ENCODE results near the gene IKZF1. TPM values are rescaled to one million over a fixed set of nuclear protein-coding genes. Genes with fewer than 3 reads are reported as not detected.

IKZF1 gene
- polyA plus RNA-seq, result 1 to 10 TPM; 1.3 to 3.9 (median 3.4) TPM

DNA sequence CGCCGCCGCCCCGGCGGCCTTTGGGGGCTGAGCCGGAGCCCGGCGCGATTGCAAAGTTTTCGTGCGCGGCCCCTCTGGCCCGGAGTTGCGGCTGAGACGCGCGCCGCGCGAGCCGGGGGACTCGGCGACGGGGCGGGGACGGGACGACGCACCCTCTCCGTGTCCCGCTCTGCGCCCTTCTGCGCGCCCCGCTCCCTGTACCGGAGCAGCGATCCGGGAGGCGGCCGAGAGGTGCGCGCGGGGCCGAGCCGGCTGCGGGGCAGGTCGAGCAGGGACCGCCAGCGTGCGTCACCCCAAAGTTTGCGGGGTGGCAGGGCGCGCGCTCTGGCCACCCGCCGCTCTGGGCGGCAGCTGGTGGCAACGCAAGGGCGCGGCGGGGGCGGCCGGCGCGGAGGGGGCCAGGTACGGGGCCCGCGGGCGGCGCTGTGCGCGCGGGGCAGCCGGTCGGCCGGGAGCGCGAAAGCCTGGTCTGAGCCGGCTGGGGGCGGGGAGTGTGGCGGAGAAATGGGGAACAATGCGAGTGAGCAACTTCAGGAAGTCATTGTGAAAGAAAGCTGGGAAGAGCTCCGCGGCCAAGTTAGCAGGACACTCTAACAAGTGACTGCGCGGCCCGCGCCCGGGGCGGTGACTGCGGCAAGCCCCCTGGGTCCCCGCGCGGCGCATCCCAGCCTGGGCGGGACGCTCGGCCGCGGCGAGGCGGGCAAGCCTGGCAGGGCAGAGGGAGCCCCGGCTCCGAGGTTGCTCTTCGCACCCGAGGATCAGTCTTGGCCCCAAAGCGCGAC lies at the start of gene IKZF1:
Gene IKZF1, plus strand, starts transcription at position 588 of the 782 bp plus-strand sequence. CDS start 14,346 bp downstream, outside the sequence.
- peak within 1 kb of the TSS; percentile 44 for H3K27ac ChIP-seq (ENCODE audit: low read depth, low read length)
- 0 to 1% (median 1%) methylated on average over 70 to 107 of the region's 107 CpGs for WGBS, 3 donors

DNA sequence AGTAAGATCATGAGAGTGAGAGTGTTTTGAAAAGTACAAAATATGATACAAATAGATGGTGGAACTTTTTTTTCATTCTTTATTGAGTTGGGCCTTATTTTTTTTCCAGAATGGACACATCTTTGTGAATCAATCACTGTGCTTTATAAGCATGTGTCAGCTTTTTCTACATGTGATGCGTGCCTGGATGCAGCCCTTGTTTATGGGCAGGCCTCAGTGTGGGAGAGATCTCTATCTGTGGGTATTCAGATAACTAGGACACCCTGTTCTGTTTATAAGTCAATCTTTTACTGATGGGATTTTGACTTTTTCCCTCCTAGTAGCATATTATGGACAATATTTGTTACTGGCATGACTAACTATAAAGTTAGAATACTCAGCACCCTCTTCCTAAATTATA lies 42.9 kb upstream of the IKZF1 start:
- 65 to 75% (median 74%) methylated on average over 1 of the region's 1 CpG for WGBS, 3 donors
- H3K27ac ChIP-seq (ENCODE audit: low read depth, low read length), result no peak overlapping the region

DNA sequence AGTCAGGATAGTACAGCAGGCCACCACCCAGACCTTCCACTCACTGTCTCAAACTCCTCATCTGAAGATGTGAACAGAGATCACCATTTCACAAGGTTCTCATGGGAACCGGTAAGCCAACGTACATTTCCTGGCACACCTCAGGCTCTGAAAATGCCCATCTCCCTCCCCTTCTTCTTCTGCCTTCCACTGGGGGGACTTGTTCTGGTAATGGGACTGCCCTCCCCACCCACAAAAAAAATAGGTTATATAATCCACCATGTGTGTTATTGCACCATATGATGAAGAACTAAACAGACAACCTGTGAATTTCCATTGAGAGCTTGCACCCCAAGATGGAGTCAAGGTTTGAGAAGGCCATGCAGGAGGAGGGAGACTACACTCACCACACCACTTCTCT lies 42.1 kb upstream of the IKZF1 start:
- WGBS, 3 donors, result 78 to 85% (median 82%) methylated on average over 2 of the region's 2 CpGs
- H3K27ac ChIP-seq (ENCODE audit: low read depth, low read length), result no peak overlapping the region

GRCh38 chr7:50262916-50263690 lies 41.4 kb upstream of the IKZF1 start:
- 0 to 31% (median 0%) methylated on average over 1 of the region's 1 CpG for WGBS, 3 donors
- no peak overlapping the region for H3K27ac ChIP-seq (ENCODE audit: low read depth, low read length)

DNA sequence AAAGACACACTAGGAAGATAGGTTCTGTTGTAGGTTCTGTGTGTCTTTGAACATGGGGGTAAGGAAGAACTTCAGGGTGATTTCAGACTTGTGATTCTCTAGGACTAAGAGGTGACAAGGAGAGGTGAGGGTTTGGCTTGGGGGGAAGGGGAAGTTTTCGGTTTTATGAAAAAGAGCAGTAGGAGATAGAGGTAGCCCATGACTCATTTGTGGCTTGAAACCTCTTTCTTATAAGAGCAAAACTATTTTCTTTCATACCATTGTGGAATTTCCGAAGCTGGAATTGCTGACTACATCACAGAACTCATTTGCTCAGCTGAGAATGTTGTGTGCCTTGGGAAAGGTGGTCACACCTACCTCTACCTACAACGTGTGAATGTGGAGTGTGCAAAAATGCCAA lies 39.6 kb upstream of the IKZF1 start:
- H3K27ac ChIP-seq (ENCODE audit: low read depth, low read length), result no peak overlapping the region

DNA sequence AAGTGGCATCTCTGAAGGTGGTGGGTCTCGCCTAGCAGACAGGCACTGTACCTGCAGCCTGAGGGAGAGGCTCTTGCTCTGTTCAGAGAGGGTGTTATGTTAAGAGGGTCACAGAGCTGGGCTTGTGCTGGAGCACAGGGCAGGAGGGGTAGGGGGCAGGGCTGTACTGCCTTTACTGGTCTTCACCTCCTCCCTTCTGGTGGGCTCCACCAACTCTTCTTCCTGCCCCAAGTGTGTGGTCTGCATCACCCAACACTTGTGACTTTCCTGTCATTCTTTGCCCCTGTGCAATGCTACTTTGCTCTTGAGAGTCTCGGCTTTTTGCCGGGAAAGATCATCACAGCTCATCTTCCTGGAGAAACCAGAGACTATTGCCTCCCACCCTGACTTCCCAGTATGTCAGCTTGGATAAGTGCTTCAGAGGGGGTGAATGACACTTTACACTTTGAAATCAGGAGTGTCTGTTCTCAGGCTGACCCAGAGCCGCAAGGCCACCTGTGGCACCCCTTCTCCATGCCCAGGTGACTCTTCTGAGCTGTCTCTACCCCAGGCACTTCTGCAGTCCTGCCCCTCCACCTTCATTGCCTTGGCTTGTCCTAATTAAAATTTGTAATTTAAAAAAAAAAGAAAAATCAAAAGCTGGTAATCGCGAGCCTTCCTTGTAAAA lies 38.4 kb upstream of the IKZF1 start:
- no peak overlapping the region for H3K27ac ChIP-seq (ENCODE audit: low read depth, low read length)

More for the DNA sequence above, 39.6 kb upstream of the IKZF1 start:
- 45 to 55% (median 48%) methylated on average over 3 of the region's 3 CpGs for WGBS, 3 donors

DNA sequence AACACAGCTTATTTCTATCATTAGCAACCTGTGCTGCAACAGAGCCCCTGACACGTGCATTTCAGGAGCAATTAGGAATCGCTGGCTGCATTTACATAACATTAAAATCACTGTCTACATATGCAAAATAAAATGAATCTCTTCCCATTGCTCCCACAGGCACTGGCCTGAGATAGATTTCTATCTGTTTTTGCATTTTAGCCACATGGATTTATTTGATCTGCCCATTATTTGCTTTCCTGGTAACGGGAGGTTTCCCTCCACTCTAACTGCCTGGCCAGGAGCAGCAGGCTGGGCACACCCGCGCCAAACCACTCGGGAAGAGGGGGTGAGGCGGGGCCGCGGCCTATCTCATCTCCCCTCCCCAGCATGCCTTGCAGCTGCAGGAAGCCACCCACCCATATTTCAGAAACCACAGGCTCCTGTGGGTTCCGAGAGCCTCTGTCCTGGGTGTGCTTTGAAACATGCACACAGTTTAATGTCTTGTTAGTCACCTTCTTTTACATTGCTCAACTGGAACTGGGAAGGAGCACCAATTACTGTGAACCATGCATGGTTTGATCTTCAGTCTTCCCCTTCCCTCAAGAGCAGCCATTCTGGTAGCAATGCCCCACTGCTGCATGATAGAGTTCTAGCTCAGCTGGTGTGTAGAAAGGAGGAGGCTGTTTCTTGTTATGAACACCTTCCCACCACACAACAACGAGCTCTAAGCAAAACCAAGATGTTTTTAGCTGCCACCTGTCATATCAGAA lies 37.7 kb upstream of the IKZF1 start:
- no peak overlapping the region for H3K27ac ChIP-seq (ENCODE audit: low read depth, low read length)
- 35 to 40% (median 39%) methylated on average over 11 of the region's 11 CpGs for WGBS, 3 donors

More for the DNA sequence above, 38.4 kb upstream of the IKZF1 start:
- WGBS, 3 donors, result 66 to 69% (median 67%) methylated on average over 6 of the region's 6 CpGs

- 37 to 71% (median 58%) methylated on average over 2 of the region's 2 CpGs for WGBS, 3 donors
Measured at GRCh38 chr7:50267525-50268041, 36.9 kb upstream of the IKZF1 start.

DNA sequence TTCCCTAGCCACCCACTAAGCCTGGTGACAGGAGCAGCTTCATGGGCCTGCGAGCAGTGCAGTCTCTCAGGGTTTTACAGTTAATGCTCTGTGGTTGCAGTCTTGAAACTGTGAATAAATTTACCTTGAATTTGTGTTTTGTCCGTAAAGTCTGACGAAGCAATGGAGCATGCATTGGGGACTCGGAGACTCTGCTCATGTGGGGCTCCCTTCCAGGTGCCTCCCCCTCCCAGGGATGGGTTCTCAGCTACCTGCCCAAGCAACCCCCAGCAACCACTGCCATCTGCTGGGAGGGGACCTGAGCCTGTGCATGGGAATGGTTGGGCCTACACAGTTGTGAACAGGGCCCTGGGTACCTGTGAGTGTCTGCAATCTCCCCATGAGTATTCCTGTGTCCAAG lies 36.3 kb upstream of the IKZF1 start:
- H3K27ac ChIP-seq (ENCODE audit: low read depth, low read length), result no peak overlapping the region
- WGBS, 3 donors, result 63 to 87% (median 87%) methylated on average over 4 of the region's 4 CpGs

More at GRCh38 chr7:50267525-50268041, 36.9 kb upstream of the IKZF1 start:
- no peak overlapping the region for H3K27ac ChIP-seq (ENCODE audit: low read depth, low read length)

DNA sequence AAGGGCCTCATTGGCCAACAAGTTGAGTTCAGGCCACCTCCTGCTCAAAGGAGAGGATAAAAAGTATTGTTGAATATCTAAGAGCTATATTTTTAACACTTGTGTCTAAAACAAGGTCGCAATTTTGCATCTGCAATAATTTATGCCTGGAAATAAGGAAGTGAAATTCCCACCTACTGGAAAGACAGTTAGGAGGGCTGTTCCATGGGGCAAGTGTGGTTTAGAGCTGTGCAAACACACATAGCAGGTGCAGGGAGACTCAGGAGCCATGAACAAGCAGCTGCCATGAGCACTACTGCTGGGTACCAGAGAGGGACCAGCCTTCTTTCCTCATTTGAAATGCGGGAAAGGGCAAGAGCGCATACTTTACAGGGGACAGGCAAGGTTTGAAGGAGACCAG lies 35.5 kb upstream of the IKZF1 start:
- 81 to 87% (median 85%) methylated on average over 3 of the region's 3 CpGs for WGBS, 3 donors
- no peak overlapping the region for H3K27ac ChIP-seq (ENCODE audit: low read depth, low read length)

GRCh38 chr7:50270531-50271018 lies 33.9 kb upstream of the IKZF1 start:
- 66 to 83% (median 79%) methylated on average over 5 of the region's 5 CpGs for WGBS, 3 donors
- no peak overlapping the region for H3K27ac ChIP-seq (ENCODE audit: low read depth, low read length)

DNA sequence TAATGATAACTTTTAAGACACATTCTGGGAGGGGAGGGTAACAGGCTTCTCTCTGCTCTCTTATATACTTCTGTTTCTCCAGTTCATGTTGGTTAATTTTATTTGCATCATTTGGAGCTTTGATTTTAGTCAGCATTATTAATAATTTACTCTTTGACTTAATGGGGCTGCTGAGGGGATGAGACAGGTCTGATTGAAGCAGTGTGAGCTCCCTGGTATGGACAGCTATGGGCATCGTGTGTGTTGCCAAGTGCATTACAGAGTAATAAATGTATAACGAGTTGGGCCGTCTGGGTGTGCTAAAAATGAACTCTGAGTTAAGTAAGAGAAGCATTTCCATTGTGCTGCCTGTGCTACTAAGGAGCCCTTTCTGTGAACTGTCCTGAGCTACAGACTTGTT lies 31.7 kb upstream of the IKZF1 start:
- WGBS, 3 donors, result 63 to 81% (median 68%) methylated on average over 3 of the region's 3 CpGs
- no peak overlapping the region for H3K27ac ChIP-seq (ENCODE audit: low read depth, low read length)

GRCh38 chr7:50273301-50273700 lies 31.2 kb upstream of the IKZF1 start:
- WGBS, 3 donors, result 70 to 95% (median 79%) methylated on average over 1 of the region's 1 CpG
- H3K27ac ChIP-seq (ENCODE audit: low read depth, low read length), result no peak overlapping the region

DNA sequence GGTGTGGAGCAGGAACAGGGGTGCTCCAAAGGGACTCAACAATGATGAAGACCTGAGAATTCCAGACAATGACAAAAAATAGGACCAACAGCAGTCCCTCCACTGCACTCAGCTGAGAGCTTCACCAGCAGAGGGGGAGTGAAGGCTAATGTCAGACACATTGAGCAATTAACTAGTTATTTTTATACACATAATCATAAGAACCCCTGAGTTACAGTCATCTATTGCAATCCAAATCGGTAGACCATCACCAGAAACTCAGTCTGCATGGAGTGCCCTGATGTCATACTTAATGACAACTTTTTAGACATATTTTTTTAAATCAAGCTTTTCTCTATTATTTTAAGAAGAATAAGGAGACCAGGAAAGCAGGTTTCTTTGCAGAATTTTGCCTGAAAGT lies 30.6 kb upstream of the IKZF1 start:
- WGBS, 3 donors, result 48 to 76% (median 55%) methylated on average over 1 of the region's 1 CpG
- H3K27ac ChIP-seq (ENCODE audit: low read depth, low read length), result no peak overlapping the region

- H3K27ac ChIP-seq (ENCODE audit: low read depth, low read length), result no peak overlapping the region
- WGBS, 3 donors, result 43 to 59% (median 44%) methylated on average over 7 of the region's 7 CpGs
Measured at GRCh38 chr7:50274361-50274760, 30.2 kb upstream of the IKZF1 start.

- WGBS, 3 donors, result 73 to 85% (median 80%) methylated on average over 4 of the region's 4 CpGs
- H3K27ac ChIP-seq (ENCODE audit: low read depth, low read length), result no peak overlapping the region
Measured at GRCh38 chr7:50275430-50275829, 29.1 kb upstream of the IKZF1 start.

- 21 to 31% (median 25%) methylated on average over 1 of the region's 1 CpG for WGBS, 3 donors
Measured at GRCh38 chr7:50276483-50276882, 28.0 kb upstream of the IKZF1 start.

GRCh38 chr7:50278120-50278519 lies 26.4 kb upstream of the IKZF1 start:
- no peak overlapping the region for H3K27ac ChIP-seq (ENCODE audit: low read depth, low read length)

More at GRCh38 chr7:50276483-50276882, 28.0 kb upstream of the IKZF1 start:
- H3K27ac ChIP-seq (ENCODE audit: low read depth, low read length), result no peak overlapping the region
